GM12872 (cell line): ENCODE data around the gene ENOX1.

Experiments
- TF ChIP-seq, protein P1 (sequence below): IDR thresholded peaks from 3 replicates; pipeline ENCODE4 v1.5.1; 2011; ENCODE audit warnings: low read depth, mild to moderate bottlenecking, low read length, moderate library complexity; ENCODE audit not compliant: insufficient read depth

ENOX1 gene

DNA sequence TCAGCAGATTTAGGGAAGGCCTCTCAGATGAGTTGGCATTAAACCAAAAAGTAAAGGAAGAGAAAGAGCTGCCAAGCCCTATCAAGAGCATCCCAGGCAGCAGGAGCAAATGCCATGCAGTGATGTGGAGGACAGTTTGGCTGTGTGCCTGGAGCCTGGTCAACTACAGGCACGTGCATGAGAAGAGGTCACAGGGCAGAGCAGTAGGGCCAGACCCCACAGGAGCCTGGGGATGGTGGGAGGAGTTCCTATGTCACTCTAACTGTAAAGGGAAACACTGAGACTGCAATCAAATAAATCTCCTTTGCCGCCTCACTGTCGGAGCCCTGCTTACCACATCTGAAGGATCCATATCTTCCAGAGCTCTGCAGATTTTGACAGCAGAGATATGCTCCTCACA lies 240.5 kb downstream of the ENOX1 start:
- TF ChIP-seq, protein P1, sequence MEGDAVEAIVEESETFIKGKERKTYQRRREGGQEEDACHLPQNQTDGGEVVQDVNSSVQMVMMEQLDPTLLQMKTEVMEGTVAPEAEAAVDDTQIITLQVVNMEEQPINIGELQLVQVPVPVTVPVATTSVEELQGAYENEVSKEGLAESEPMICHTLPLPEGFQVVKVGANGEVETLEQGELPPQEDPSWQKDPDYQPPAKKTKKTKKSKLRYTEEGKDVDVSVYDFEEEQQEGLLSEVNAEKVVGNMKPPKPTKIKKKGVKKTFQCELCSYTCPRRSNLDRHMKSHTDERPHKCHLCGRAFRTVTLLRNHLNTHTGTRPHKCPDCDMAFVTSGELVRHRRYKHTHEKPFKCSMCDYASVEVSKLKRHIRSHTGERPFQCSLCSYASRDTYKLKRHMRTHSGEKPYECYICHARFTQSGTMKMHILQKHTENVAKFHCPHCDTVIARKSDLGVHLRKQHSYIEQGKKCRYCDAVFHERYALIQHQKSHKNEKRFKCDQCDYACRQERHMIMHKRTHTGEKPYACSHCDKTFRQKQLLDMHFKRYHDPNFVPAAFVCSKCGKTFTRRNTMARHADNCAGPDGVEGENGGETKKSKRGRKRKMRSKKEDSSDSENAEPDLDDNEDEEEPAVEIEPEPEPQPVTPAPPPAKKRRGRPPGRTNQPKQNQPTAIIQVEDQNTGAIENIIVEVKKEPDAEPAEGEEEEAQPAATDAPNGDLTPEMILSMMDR, result no peak

GRCh38 chr13:43545317-43545874 lies 241.4 kb downstream of the ENOX1 start:
- TF ChIP-seq, protein P1, result no peak

DNA sequence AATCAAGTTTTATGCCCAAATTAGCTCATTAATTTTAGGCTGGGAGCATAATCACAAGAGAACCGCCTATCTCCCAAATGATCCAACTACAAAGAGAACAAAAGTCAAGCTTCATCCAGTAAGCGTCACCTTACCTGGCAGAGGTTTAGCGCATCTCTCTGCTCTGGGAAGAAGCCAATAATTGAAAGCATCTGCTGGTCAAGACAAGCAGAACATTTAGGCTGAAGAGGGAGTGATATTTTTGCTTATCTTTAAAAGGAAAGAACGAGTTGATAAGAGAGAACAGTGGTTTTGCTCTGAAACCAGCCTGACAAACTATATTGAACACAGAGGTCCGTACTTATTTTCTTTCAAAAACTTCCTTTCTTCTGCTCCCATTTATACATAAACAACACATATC lies 242.1 kb downstream of the ENOX1 start:
- TF ChIP-seq, protein P1, result no peak

- TF ChIP-seq, protein P1, result no peak
Observed at GRCh38 chr13:43544011-43544410, 242.8 kb downstream of the ENOX1 start.

- TF ChIP-seq, protein P1, result no peak
Observed at GRCh38 chr13:43543331-43543730, 243.4 kb downstream of the ENOX1 start.

GRCh38 chr13:43537124-43537523 lies 249.6 kb downstream of the ENOX1 start:
- TF ChIP-seq, protein P1, result no peak

DNA sequence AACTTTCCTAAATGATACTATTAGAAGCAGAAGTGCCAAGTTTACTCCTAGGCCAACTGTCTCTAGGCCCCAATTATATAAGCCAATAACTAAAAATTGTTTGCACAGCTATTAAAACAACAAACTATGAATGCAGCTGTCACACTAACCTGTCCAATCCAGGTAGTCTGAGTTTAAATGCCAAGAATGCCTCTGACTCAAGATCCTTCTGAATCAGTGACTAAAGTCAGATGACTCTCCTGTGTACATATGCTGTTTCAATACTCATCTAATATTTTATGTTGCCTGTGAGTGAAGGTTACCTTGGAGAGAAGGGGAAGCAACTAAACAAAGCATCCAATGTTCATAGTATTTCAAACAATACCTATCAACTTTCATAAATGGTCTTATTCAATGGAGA lies 257.0 kb downstream of the ENOX1 start:
- TF ChIP-seq, protein P1, result no peak
